Mesenchymal stem cell (in vitro differentiated cells and primary cell): Measurements from ENCODE around the gene CRTC1.
"Not testable (repeated sequence)": the region's sequence is repeated elsewhere in the genome, so short reads cannot be mapped to it uniquely, and the experiment has no call there.

Source experiments
- DNase-seq: peaks from one replicate; pipeline ENCODE4 v3.0.0-alpha.2; 2013
- H2AFZ ChIP-seq: one replicate; pipeline ENCODE4 v1.6.1; 2013; ENCODE audit warnings: low read depth, mild to moderate bottlenecking, control low read depth, inconsistent platforms, low read length, moderate library complexity
- H2AK5ac ChIP-seq: 2 replicates; pipeline ENCODE4 v1.6.1; 2013; ENCODE audit warnings: low read length, moderate library complexity, mild to moderate bottlenecking, inconsistent platforms; ENCODE audit not compliant: severe bottlenecking
- H2BK120ac ChIP-seq: one replicate; pipeline ENCODE4 v1.6.1; 2013; ENCODE audit warnings: low read depth, mild to moderate bottlenecking, inconsistent platforms, low read length, moderate library complexity
- H2BK12ac ChIP-seq, 2 experiments: one replicate each; pipeline ENCODE4 v1.6.1; 2013; ENCODE audit warnings: inconsistent platforms in 2 of 2, low read length in 2 of 2, mild to moderate bottlenecking in 2 of 2, moderate library complexity in 2 of 2, control low read depth in 1 of 2
- H2BK15ac ChIP-seq: one replicate; pipeline ENCODE4 v1.6.1; 2013; ENCODE audit warnings: mild to moderate bottlenecking, low read depth, inconsistent platforms; ENCODE audit not compliant: poor library complexity, severe bottlenecking
- H2BK5ac ChIP-seq: 2 replicates; pipeline ENCODE4 v1.6.1; 2013; ENCODE audit warnings: low read depth, mild to moderate bottlenecking, low read length, control low read depth, inconsistent platforms; ENCODE audit not compliant: poor library complexity, severe bottlenecking
- H3K14ac ChIP-seq, 2 experiments: one replicate each; pipeline ENCODE4 v1.6.1; 2013; ENCODE audit warnings: inconsistent platforms in 2 of 2, low read length in 2 of 2, control low read depth in 1 of 2, mild to moderate bottlenecking in 1 of 2, moderate library complexity in 1 of 2
- H3K18ac ChIP-seq, 2 experiments: one replicate each; pipeline ENCODE4 v1.6.1; 2013; ENCODE audit warnings: inconsistent platforms in 2 of 2, low read length in 2 of 2, control low read depth in 1 of 2, low read depth in 1 of 2, mild to moderate bottlenecking in 1 of 2
- H3K23ac ChIP-seq, 2 experiments: one replicate each; pipeline ENCODE4 v1.6.1; 2013; ENCODE audit warnings: inconsistent platforms in 2 of 2, low read length in 2 of 2, mild to moderate bottlenecking in 2 of 2, moderate library complexity in 2 of 2, control low read depth in 1 of 2
- H3K27ac ChIP-seq: 2 replicates; pipeline ENCODE4 v1.5.1; 2013; ENCODE audit warnings: mild to moderate bottlenecking, moderate library complexity, low read length, control low read depth, inconsistent platforms; ENCODE audit not compliant: poor library complexity, severe bottlenecking
- H3K27me3 ChIP-seq, 2 experiments: 2 replicates each; pipeline versions ENCODE4 v1.6.1 to v1.7.0; 2013; ENCODE audit warnings: low read length in 2 of 2, mild to moderate bottlenecking in 2 of 2, moderate library complexity in 2 of 2, control low read depth in 1 of 2, inconsistent platforms in 1 of 2; ENCODE audit not compliant: control insufficient read depth in 1 of 2, insufficient read depth in 1 of 2
- H3K36me3 ChIP-seq, 2 experiments: 2 replicates each; pipeline versions ENCODE4 v1.6.1 to v1.7.0; 2013; ENCODE audit warnings: low read length in 2 of 2, control low read depth in 1 of 2, inconsistent platforms in 1 of 2, low read depth in 1 of 2, mild to moderate bottlenecking in 1 of 2; ENCODE audit not compliant: insufficient read depth in 2 of 2, control insufficient read depth in 1 of 2
- H3K4ac ChIP-seq, 2 experiments: one replicate each; pipeline ENCODE4 v1.6.1; 2013; ENCODE audit warnings: inconsistent platforms in 2 of 2, low read length in 2 of 2, mild to moderate bottlenecking in 2 of 2, moderate library complexity in 2 of 2, control low read depth in 1 of 2, low read depth in 1 of 2
- H3K4me1 ChIP-seq: 2 replicates; pipeline ENCODE4 v1.6.1; 2013; ENCODE audit warnings: low read depth, low read length, control low read depth; ENCODE audit not compliant: control insufficient read depth, insufficient read depth
- H3K4me2 ChIP-seq: 2 replicates; pipeline ENCODE4 v1.6.1; 2013; ENCODE audit warnings: low read length, mild to moderate bottlenecking, inconsistent platforms; ENCODE audit not compliant: poor library complexity, severe bottlenecking
- H3K4me3 ChIP-seq, 2 experiments: 2 replicates each; pipeline versions ENCODE4 v1.5.1 to v1.7.0; 2013; ENCODE audit warnings: low read length in 2 of 2, mild to moderate bottlenecking in 2 of 2, control low read depth in 1 of 2, low read depth in 1 of 2; ENCODE audit not compliant: insufficient read depth in 1 of 2
- H3K79me1 ChIP-seq: replicated peaks from 2 replicates; pipeline ENCODE4 v1.6.1; 2013; ENCODE audit warnings: mild to moderate bottlenecking, control low read depth, low read length, inconsistent platforms; ENCODE audit not compliant: poor library complexity, severe bottlenecking
- H3K9ac ChIP-seq: 2 replicates; pipeline ENCODE4 v1.7.0; 2013; ENCODE audit warnings: mild to moderate bottlenecking, low read length, moderate library complexity
- H3K9me3 ChIP-seq: 2 replicates; pipeline ENCODE4 v1.7.0; 2013; ENCODE audit warnings: mild to moderate bottlenecking, low read length; ENCODE audit not compliant: control insufficient read depth
- H4K8ac ChIP-seq: one replicate; pipeline ENCODE4 v1.6.1; 2013; ENCODE audit warnings: inconsistent platforms, mild to moderate bottlenecking, low read length, moderate library complexity
- H4K91ac ChIP-seq: one replicate; pipeline ENCODE4 v1.6.1; 2013; ENCODE audit warnings: mild to moderate bottlenecking, low read length, inconsistent platforms
- WGBS: methylation state at CpG from one replicate; pipeline ENCODE4 v1.1.7; 2013; ENCODE audit warnings: mixed read lengths; 5-methylcytosine and 5-hydroxymethylcytosine counted together

The CRTC1 gene

GRCh38 chr19:18804643-18805042, 121.2 kb downstream of the CRTC1 start:
- Histone ChIP-seq H2BK12ac (no peak overlapping the region), H3K27ac (no peak overlapping the region), H2BK5ac (no peak overlapping the region), H2AFZ (no peak overlapping the region), H3K27me3 (peaks cover 32 to 38% of the 10 kb centered on the region in 2 experiments), H3K9ac (no peak overlapping the region), H3K18ac (no peak overlapping the region), H3K79me1 (no peaks in the 10 kb centered on the region), H2BK15ac (no peak overlapping the region), H3K4ac (no peak overlapping the region), H3K4me1 (no peaks in the 10 kb centered on the region), H3K14ac (no peak overlapping the region), H2BK120ac (no peak overlapping the region), H3K9me3 (no peaks in the 10 kb centered on the region), H3K36me3 (no peaks in the 10 kb centered on the region), H4K91ac (no peak overlapping the region), H3K4me2 (no peak overlapping the region), H2AK5ac (no peak overlapping the region), H4K8ac (no peak overlapping the region), H3K4me3 (no peak overlapping the region), H3K23ac (no peak overlapping the region)
- 94% methylated on average over 8 of the region's 8 CpGs for WGBS
- DNase-seq: no peak

DNA sequence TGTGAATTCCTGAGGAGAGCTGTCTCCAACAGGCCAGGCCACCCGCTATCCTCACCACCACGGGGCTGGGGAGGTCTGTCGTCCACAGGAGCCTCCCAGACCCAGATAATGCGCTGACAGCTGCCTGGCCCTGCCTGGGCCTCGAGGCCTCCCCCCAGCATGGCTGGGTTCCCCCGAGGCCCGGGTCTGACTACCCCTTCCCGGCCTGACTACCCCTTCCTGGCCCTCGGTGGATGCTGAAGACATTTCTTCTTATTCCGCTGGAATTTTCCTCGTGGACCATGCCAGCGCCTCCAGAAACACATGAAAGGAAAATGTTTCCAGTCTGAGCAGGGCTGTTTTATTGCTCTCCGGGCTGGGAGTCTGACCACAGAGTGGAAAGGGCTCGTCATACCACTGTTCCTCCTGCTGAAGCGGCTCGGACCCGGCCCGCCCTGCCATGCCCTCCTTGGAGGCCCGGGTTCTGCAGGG, 124.4 kb downstream of the CRTC1 start:
- no peak overlapping the region for H2BK15ac ChIP-seq
- H3K27ac ChIP-seq: no peak overlapping the region
- no peak overlapping the region for H3K4ac ChIP-seq
- no peak overlapping the region for H2BK12ac ChIP-seq
- H3K4me1 ChIP-seq: no peaks in the 10 kb centered on the region
- no peak overlapping the region for H2AK5ac ChIP-seq
- no peak overlapping the region for H3K4me2 ChIP-seq
- no peaks in the 10 kb centered on the region for H3K36me3 ChIP-seq
- H2BK5ac ChIP-seq: no peak overlapping the region
- 75% methylated on average over 19 of the region's 19 CpGs for WGBS
- no peak overlapping the region for H2BK120ac ChIP-seq
- H3K14ac ChIP-seq: no peak overlapping the region
- H3K9me3 ChIP-seq: no peaks in the 10 kb centered on the region
- H3K79me1 ChIP-seq: no peaks in the 10 kb centered on the region
- no peak overlapping the region for H3K18ac ChIP-seq
- no peak overlapping the region for H2AFZ ChIP-seq
- H4K91ac ChIP-seq: no peak overlapping the region
- H3K27me3 ChIP-seq: peaks cover 5 to 27% of the 10 kb centered on the region in 2 experiments
- no peak overlapping the region for H3K23ac ChIP-seq
- no peak overlapping the region for H4K8ac ChIP-seq
- peak overlapping the region; percentile 51 for H3K9ac ChIP-seq
- no peak overlapping the region for H3K4me3 ChIP-seq
- no peak for DNase-seq

- Histone ChIP-seq H2AFZ (no peak overlapping the region), H2AK5ac (no peak overlapping the region), H3K9ac (peak overlapping the region; percentile 53), H4K91ac (no peak overlapping the region), H3K4me2 (no peak overlapping the region), H3K27ac (no peak overlapping the region), H3K4me1 (no peaks in the 10 kb centered on the region), H4K8ac (no peak overlapping the region), H2BK15ac (no peak overlapping the region), H2BK120ac (no peak overlapping the region), H3K4me3 (no peak overlapping the region), H3K18ac (no peak overlapping the region), H3K23ac (no peak overlapping the region), H3K14ac (no peak overlapping the region), H2BK5ac (no peak overlapping the region), H3K9me3 (no peaks in the 10 kb centered on the region), H3K79me1 (no peaks in the 10 kb centered on the region), H3K36me3 (no peaks in the 10 kb centered on the region), H2BK12ac (no peak overlapping the region), H3K27me3 (peaks cover 5 to 39% of the 10 kb centered on the region in 2 experiments), H3K4ac (no peak overlapping the region)
- WGBS: 66% methylated on average over 14 of the region's 14 CpGs
- DNase-seq: peak; percentile 70
Observed at GRCh38 chr19:18809149-18809868, 125.8 kb downstream of the CRTC1 start.

DNA sequence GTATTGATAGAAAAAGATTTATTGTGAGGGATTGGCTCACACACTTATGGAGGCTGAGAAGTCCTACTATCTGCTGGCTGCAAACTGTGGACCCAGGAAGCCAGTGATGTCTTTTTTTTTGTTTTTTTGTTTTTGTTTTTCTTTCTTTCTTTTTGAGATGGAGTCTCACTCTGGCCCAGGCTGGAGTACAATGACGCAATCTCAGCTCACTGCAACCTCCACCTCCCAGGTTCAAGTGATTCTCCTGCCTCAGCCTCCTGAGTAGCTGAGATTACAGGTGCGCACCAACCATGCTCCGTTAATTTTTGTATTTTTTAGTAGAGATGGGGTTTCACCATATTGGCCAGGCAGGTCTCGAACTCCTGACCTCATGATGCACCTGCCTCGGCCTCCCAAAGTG, 128.2 kb downstream of the CRTC1 start:
- not testable (repeated sequence) for H2BK5ac ChIP-seq, H2BK15ac ChIP-seq, H3K36me3 ChIP-seq, H3K18ac ChIP-seq, H3K27ac ChIP-seq, H4K91ac ChIP-seq, H3K4ac ChIP-seq, H3K14ac ChIP-seq, H3K79me1 ChIP-seq, H3K9me3 ChIP-seq, H4K8ac ChIP-seq, H2BK12ac ChIP-seq, H3K23ac ChIP-seq, H3K9ac ChIP-seq, DNase-seq, H2BK120ac ChIP-seq, H3K4me2 ChIP-seq, H3K4me3 ChIP-seq, H2AFZ ChIP-seq, H2AK5ac ChIP-seq, H3K4me1 ChIP-seq
- H3K27me3 ChIP-seq: peaks cover 5 to 40% of the 10 kb centered on the region in 2 experiments
- WGBS: 97% methylated on average over 5 of the region's 5 CpGs
